Activated CD4-positive, alpha-beta T cell treated with anti-CD3 and anti-CD28 coated beads, Interleukin-2, amount 50 U/mL, for 16 hours (primary cell): ENCODE measurements around the gene TVP23C.

Source experiments
- DNase-seq: peaks from one replicate; pipeline ENCODE4 v3.0.0-alpha.2; 2020

TVP23C gene

GRCh38 chr17:15462976-15463772 lies 100.1 kb downstream of the TVP23C start:
- DNase-seq: no peak

GRCh38 chr17:15457723-15458094 lies 105.6 kb downstream of the TVP23C start:
- no peak for DNase-seq

- DNase-seq: no peak
These were observed 106.1 kb downstream of the TVP23C start for GRCh38 chr17:15456972-15457722.

GRCh38 chr17:15456496-15456895 lies 106.8 kb downstream of the TVP23C start:
- DNase-seq: no peak

- DNase-seq: no peak
These were observed 108.9 kb downstream of the TVP23C start for GRCh38 chr17:15454346-15454745.

GRCh38 chr17:15453782-15454181 lies 109.5 kb downstream of the TVP23C start:
- DNase-seq: no peak

GRCh38 chr17:15453246-15453645 lies 110.0 kb downstream of the TVP23C start:
- DNase-seq: no peak

GRCh38 chr17:15452746-15453145 lies 110.5 kb downstream of the TVP23C start:
- DNase-seq: no peak
